GM19193 (cell line): Measurements from ENCODE around the gene NFKB2.

Experiments used
- POLR2A ChIP-seq: IDR thresholded peaks from 4 replicates; pipeline ENCODE4 v1.6.1; 2011; ENCODE audit not compliant: insufficient read depth, insufficient read length; ENCODE audit errors: extremely low read depth

NFKB2 gene

DNA sequence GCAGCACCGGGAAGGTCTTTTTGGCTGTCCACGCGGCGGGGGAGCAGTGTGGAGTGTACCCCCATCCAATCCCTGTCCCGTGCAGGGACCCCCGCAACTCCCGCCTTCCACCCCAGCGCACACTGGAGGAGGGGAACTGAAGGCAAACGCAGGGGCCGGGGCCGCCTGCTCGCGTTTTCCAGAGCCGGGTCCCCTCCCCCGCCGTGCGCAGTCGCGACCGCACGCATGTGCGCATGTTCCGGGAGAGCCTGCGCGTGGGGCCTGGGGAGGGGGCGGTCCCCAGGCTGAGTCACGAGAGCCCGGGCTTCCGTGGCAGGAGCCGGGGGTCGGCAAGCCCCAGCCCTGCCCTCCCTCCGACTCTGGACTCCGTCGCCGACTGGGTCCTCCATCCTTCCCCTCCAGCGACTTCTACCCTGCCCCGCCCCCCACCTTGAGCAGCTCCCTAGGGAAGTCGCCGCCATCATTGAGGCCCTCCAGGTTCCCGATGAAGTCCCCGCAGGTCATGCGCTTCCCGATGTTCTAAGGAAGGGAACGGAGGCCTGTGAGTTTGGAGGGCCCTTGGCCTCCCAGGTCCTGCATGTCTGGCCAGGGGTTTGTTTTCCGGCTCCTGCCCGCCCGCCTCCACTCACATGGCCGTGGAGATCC lies 15.0 kb downstream of the NFKB2 start:
- no peak for TF ChIP-seq POLR2A

DNA sequence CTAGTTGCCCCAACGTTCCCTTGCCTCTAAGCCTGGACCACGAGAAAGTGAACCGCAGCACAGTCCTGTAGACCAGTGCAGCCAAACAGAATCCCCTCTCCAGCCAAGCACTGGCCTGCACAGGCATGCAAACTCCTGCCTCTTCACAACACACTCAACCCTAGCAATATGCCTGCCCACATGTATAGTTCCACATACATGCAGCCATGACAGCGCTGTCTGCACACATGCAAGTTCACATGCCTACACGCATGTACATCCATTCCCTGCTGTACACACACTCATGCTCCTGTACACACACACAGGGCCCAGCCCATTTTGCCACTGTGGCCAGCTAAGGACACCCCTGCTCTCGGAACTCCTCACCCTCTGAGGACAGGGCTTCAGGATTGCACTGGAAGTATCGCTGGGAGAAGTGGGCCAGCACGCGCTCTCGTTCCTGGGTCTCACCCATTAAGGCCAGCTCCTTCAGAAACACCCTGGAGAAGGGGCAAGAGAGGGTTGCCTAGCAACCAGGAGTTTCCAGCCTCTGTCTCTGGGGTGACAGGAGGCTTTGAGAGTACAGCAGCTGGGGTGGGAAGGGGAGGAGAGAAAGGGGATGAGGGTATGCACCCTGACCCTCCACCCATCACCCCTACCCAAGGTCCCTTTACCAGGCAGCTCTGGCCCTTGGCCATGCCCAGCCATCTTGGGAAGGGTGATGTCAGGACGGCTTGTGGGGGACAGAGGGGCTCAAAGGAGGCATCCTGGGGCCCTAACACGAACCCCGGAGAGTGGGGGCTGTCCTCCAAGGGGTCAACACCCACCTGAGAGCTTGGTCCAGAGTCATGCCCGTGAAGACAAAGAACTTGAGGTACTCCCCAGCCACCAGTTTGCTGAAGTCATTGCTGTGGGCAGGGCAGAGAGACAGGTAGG lies 16.1 kb downstream of the NFKB2 start:
- no peak for TF ChIP-seq POLR2A

DNA sequence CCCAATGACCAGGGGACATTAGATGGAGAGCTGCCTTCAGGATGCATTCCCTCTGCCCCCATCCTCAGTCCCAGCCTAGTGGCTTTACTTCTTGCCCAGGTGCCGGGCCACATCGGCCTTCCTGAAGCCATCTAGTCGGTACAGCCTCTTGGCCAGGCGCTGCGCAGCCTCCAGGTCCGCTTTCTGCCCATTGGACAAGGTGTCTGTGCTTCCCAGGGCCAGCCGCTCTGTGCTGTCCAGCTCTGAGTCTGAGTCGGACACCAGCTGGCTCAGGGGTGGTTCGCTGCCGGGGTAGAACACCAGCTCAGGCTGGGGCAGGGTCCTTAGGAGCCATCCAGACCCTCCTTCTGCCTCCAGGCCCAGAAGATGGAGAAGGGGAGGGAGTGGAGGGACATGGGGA lies 16.8 kb downstream of the NFKB2 start:
- TF ChIP-seq POLR2A = no peak

- TF ChIP-seq POLR2A = no peak
Measured at GRCh38 chr10:102413053-102413705, 17.7 kb downstream of the NFKB2 start.

- TF ChIP-seq POLR2A = no peak
Measured at GRCh38 chr10:102413806-102414561, 18.5 kb downstream of the NFKB2 start.

GRCh38 chr10:102414749-102415148 lies 19.2 kb downstream of the NFKB2 start:
- no peak for TF ChIP-seq POLR2A

GRCh38 chr10:102416283-102416682 lies 20.8 kb downstream of the NFKB2 start:
- TF ChIP-seq POLR2A = no peak

- no peak for TF ChIP-seq POLR2A
Measured at GRCh38 chr10:102416695-102417094, 21.2 kb downstream of the NFKB2 start.

DNA sequence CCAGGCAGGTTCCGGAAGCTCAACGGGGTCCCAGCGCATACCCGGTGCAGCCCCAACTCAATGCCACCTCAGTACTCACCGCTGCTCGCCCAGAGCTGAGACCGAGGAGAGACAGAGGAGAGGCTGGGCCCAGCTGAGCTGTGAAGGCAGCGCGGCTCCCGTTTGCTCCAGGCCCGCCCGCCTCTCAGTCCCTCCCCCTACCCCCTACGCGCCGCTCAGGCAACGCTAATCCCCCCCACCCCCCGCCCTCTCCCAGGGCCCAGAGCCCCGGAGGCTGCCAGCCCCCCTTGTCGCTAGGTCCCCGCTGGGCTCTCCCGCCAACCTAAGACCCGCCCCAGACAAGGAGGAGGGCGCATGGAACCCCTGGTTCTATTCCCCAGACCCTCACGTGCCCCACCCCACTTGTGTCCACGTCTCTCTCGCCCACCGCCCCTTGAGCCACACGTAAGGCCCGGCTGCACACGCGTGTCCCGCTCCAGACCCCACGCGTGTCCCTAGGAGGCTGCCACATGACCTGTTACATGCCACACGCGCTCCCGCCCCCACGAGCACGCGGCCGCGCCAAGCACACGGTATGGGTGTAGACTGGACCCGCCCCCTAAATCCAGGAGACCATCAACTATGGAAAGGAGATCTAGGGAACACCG lies 23.2 kb downstream of the NFKB2 start, which contains the start of gene PSD:
Gene PSD (minus strand): TSS at position 164 of the 647 bp plus-strand sequence. CDS start 1,747 bp downstream, outside the sequence.
- no peak for TF ChIP-seq POLR2A

- no peak for TF ChIP-seq POLR2A
Measured at GRCh38 chr10:102419269-102420180, 24.0 kb downstream of the NFKB2 start.

GRCh38 chr10:102420181-102420713 lies 24.7 kb downstream of the NFKB2 start:
- no peak for TF ChIP-seq POLR2A

- TF ChIP-seq POLR2A = peak; percentile 69
Measured at GRCh38 chr10:102420714-102421506, 25.4 kb downstream of the NFKB2 start, which contains the start of gene FBXL15. FBXL15 (plus strand) TSS chr10:102420836; CDS start chr10:102421130, 294 bp downstream.
